ENCODE data around the gene LHX3. TPM values are rescaled to one million over a fixed set of nuclear protein-coding genes. Genes with fewer than 3 reads are reported as not detected.

The LHX3 gene
- total and polyA plus RNA-seq, 2 of the 8 experiments (the other 6 are each of a cell fraction or from before 2014, with no cell fraction given) = 0.02 TPM; not detected in 1

DNA sequence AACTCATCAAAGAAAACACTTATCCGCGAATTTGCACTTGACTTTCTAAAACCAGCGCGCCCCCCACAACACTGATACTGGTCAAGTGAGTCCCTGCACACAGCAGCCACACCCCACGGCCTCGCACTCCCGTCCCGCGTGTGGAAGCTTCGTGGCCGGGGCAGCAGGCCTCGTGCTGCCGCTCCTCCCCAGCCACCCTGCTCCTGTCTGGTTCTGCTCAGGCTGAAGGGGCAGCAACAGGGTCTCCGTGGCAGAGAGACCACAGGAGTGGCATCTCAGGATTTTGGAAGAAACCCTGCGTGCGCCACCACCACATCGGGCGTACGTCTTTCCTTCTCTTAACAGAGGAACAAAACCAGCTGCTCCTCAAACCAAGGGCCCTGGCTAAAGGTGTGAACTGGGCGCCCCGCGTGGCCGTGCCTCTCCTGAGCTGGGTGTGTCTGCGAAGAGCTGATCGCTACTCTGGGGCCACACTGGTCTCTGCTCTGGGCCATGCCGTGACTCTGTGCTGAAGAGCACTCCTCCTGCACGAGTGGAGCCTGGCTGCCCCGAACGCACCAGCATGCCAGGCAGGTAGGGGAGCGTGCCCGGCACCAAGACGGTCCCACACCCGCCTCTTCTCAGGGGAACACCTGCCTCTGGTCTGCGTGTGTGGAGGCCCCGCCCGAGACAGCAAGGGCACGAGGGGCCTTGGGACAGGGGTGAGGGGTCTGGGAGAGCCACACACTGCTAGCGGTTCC, 17.4 kb upstream of the LHX3 start:
- H3K36me3 ChIP-seq (ENCODE audit: control insufficient read depth in 2 of 4, insufficient read depth in 4 of 4, low read length in 3 of 4) = peaks cover 0 to 2% (median 1%) of the 10 kb centered on the region in 4 experiments; a peak in 4 of 8 replicates
- 96% methylated on average over 38 of the region's 38 CpGs; no CpG with 5 or more reads in 1 of the 2 experiments for WGBS, 2 experiments (ENCODE audit: extremely low coverage in 1 of 2, insufficient coverage in 1 of 2, insufficient read length in 1 of 2, insufficient replicate concordance in 2 of 2, low coverage in 1 of 2, low lambda C conversion rate in 2 of 2, missing lambda C conversion rate in 1 of 2)
- TF ChIP-seq ZNF274 (IDR thresholded peaks at IDR 0.05; ENCODE audit: borderline replicate concordance, extremely low read depth, low read length) = no peak
- no peak for TF ChIP-seq JUN (IDR thresholded peaks at IDR 0.05; ENCODE audit: low read depth, low read length)
- TF ChIP-seq RBBP5 (IDR thresholded peaks at IDR 0.05; ENCODE audit: borderline replicate concordance, low read depth, low read length) = no peak
- no peak for TF ChIP-seq KDM1A (IDR thresholded peaks at IDR 0.05; ENCODE audit: borderline replicate concordance, low read length)
- TF ChIP-seq HDAC2 (IDR thresholded peaks at IDR 0.05; ENCODE audit: borderline replicate concordance in 1 of 2, low read depth in 2 of 2, low read length in 2 of 2) = no peak
- no peak for TF ChIP-seq FOSL1 (IDR thresholded peaks at IDR 0.05; ENCODE audit: insufficient read depth, low read depth, low read length)
- TF ChIP-seq KDM5A (IDR thresholded peaks at IDR 0.05; ENCODE audit: low read length) = no peak
- TF ChIP-seq CREB1 (IDR thresholded peaks at IDR 0.05) = no peak
- TF ChIP-seq SAP30 (IDR thresholded peaks at IDR 0.05; ENCODE audit: insufficient read depth, insufficient replicate concordance, low read length) = no peak

More for the DNA sequence above, 17.4 kb upstream of the LHX3 start:
- H3K56ac ChIP-seq (replicated peaks; ENCODE audit: insufficient read length, low read depth, low read length) = no peak overlapping the region
- H4K8ac ChIP-seq (ENCODE audit: extremely low read depth, insufficient read depth, low read length) = no peak overlapping the region
- no peak overlapping the region for H2AFZ ChIP-seq (ENCODE audit: low read length)
- no peaks in the 10 kb centered on the region for H3K23me2 ChIP-seq (ENCODE audit: low read depth, low read length)
- H3K4me2 ChIP-seq (ENCODE audit: insufficient read depth in 1 of 2, low read depth in 2 of 2, low read length in 2 of 2) = no peak overlapping the region
- H3K27ac ChIP-seq (ENCODE audit: low read depth, low read length) = no peak overlapping the region
- H4K5ac ChIP-seq (ENCODE audit: insufficient read length, low read depth, low read length) = no peak overlapping the region
- H3K9ac ChIP-seq (replicated peaks in 1 of 4; ENCODE audit: extremely low read depth in 1 of 4, low read depth in 3 of 4, low read length in 3 of 4) = no peak overlapping the region
- no peak overlapping the region for H2BK20ac ChIP-seq (ENCODE audit: low read length)
- DNase-seq (ENCODE audit: low read depth in 1 of 2, low spot score in 2 of 2) (no peak), FAIRE-seq (no peak)
- H3K79me1 ChIP-seq (ENCODE audit: low read depth, low read length) = peaks cover 16% of the 10 kb centered on the region
- H2AK5ac ChIP-seq (ENCODE audit: low read depth, low read length) = no peak overlapping the region
- ChIA-PET POLR2A (ENCODE audit: partially characterized antibody) (interaction anchor here (0.7 kb wide), 1 partner anchor 20 kb away, joined by 3 read pairs; no protein-coding TSS in a partner anchor), CTCF (ENCODE audit: partially characterized antibody) (interaction anchor here (0.6 to 5.0 kb wide), 7 partner anchors 10 to 306 kb away, joined by 3 to 26 read pairs (median 4); partner anchors contain the start of gene LHX3)
- H4K91ac ChIP-seq (replicated peaks; ENCODE audit: insufficient read length, low read length) = no peak overlapping the region
- H4K20me1 ChIP-seq (replicated peaks in 1 of 2; ENCODE audit: control insufficient read depth in 1 of 2, insufficient read depth in 2 of 2, low read length in 2 of 2) = peaks cover 24 to 40% of the 10 kb centered on the region in 2 experiments
- no peak overlapping the region for H2BK12ac ChIP-seq (ENCODE audit: low read depth, low read length)
- H3K27me3 ChIP-seq (replicated peaks in 1 of 4; ENCODE audit: control insufficient read depth in 3 of 4, extremely low read depth in 1 of 4, insufficient read depth in 3 of 4, low read length in 3 of 4) = no peaks in the 10 kb centered on the region
- no peak overlapping the region for H2BK15ac ChIP-seq (ENCODE audit: low read length)
- H2BK120ac ChIP-seq (replicated peaks; ENCODE audit: low read depth, low read length) = no peak overlapping the region
- H3K79me2 ChIP-seq (ENCODE audit: control insufficient read depth in 1 of 2, insufficient read depth in 2 of 2, low read length in 2 of 2) = peaks cover 0 to 33% of the 10 kb centered on the region in 2 experiments; a peak in 2 of 4 replicates
- H3K4me3 ChIP-seq (ENCODE audit: extremely low read depth in 1 of 4, insufficient read depth in 2 of 4, low read depth in 3 of 4, low read length in 4 of 4) = no peak overlapping the region
- no peak overlapping the region for H3K23ac ChIP-seq (ENCODE audit: insufficient read length)
- H2BK5ac ChIP-seq (ENCODE audit: low read depth, low read length) = no peak overlapping the region
- no peak overlapping the region for H3K14ac ChIP-seq (ENCODE audit: insufficient read length)
- no peak overlapping the region for H3K4ac ChIP-seq (replicated peaks; ENCODE audit: insufficient read length, low read depth, low read length)
- no peaks in the 10 kb centered on the region; a peak in 2 of 7 replicates for H3K4me1 ChIP-seq (replicated peaks in 1 of 4; ENCODE audit: control insufficient read depth in 3 of 4, insufficient read depth in 4 of 4, low read length in 3 of 4)
- H3K9me3 ChIP-seq (ENCODE audit: insufficient read depth in 2 of 2, low read depth in 1 of 2, low read length in 1 of 2) = no peaks in the 10 kb centered on the region
- H3K18ac ChIP-seq (ENCODE audit: extremely low read depth, low read length) = no peak overlapping the region

Data from H1 (cell line).